Caco-2 (cell line): ENCODE measurements around the gene NEAT1. TPM values are rescaled to one million over a fixed set of nuclear protein-coding genes. Genes with fewer than 3 reads are reported as not detected.

Experiments
- BruUV-seq: library from RNA; stranded (reverse); fragments of 400-500 nt; replicated peaks from 2 replicates; lab custom pipeline; 2021; lab: Mats Ljungman, UMichigan
- CTCF ChIA-PET: fragments of 300-600 bp; sonication (Branson Sonifier 250); formaldehyde crosslinking; loops from one replicate; lab custom pipeline; 2022; ENCODE audit warnings: antibody characterized with exemption; lab: Charles Lee
- POLR2A ChIA-PET: fragments of 300-600 bp; sonication (Branson Sonifier 250); formaldehyde crosslinking; loops from one replicate; lab custom pipeline; 2022; ENCODE audit warnings: antibody characterized with exemption; lab: Charles Lee
- DNase-seq, 2 experiments: peaks; one replicate each; pipeline versions ENCODE4 v3.0.0 to v3.0.0-alpha.2; 2020 to 2022
- H3K27me3 ChIP-seq: replicated peaks from 2 replicates; pipeline ENCODE4 v1.6.0; 2011; ENCODE audit warnings: low read length; ENCODE audit not compliant: control insufficient read depth, insufficient read depth
- H3K36me3 ChIP-seq: 2 replicates; pipeline ENCODE4 v1.5.1; 2011; ENCODE audit warnings: low read length; ENCODE audit not compliant: control insufficient read depth, insufficient read depth
- H3K4me1 ChIP-seq: fragments of 250-450 bp; sonication (Bioruptor Pico); 2 replicates; pipeline ENCODE4 v1.5.1; 2020; ENCODE audit warnings: mild to moderate bottlenecking
- H3K4me3 ChIP-seq: 2 replicates; pipeline ENCODE4 v1.5.1; 2011; ENCODE audit warnings: low read depth, mild to moderate bottlenecking, control low read depth, low read length
- H3K9me3 ChIP-seq: fragments of 250-450 bp; sonication (Bioruptor Pico); 2 replicates; pipeline ENCODE4 v1.5.1; 2020; ENCODE audit warnings: mild to moderate bottlenecking, moderate library complexity
- H3K27ac Mint-ChIP-seq: one replicate; pipeline ENCODE4 v1.8.0; 2022; ENCODE audit warnings: mixed read lengths; ENCODE audit not compliant: unreplicated experiment
- H3K27me3 Mint-ChIP-seq: one replicate; pipeline ENCODE4 v1.8.0; 2022; ENCODE audit warnings: mixed read lengths; ENCODE audit not compliant: insufficient read depth, unreplicated experiment
- H3K36me3 Mint-ChIP-seq: one replicate; pipeline ENCODE4 v1.8.0; 2022; ENCODE audit warnings: mild to moderate bottlenecking, mixed read lengths; ENCODE audit not compliant: insufficient read depth, unreplicated experiment
- H3K4me1 Mint-ChIP-seq: one replicate; pipeline ENCODE4 v1.8.0; 2022; ENCODE audit warnings: low read depth, mixed read lengths; ENCODE audit not compliant: unreplicated experiment
- H3K4me3 Mint-ChIP-seq: one replicate; pipeline ENCODE4 v1.8.0; 2022; ENCODE audit warnings: mild to moderate bottlenecking, moderate library complexity, mixed read lengths; ENCODE audit not compliant: unreplicated experiment
- H3K9me3 Mint-ChIP-seq: one replicate; pipeline ENCODE4 v1.8.0; 2022; ENCODE audit warnings: mixed read lengths; ENCODE audit not compliant: unreplicated experiment
- CTCF ChIP-seq, 2 experiments: fragments of 200-600 bp in 1 of 2; IDR thresholded peaks; 1 replicate in 1 of 2; 2 replicates in 1 of 2; pipeline versions ENCODE4 v1.5.1 to v1.8.0; 2011 to 2022; ENCODE audit warnings: antibody characterized with exemption in 1 of 2, control low read depth in 1 of 2, inconsistent platforms in 1 of 2, low read depth in 1 of 2, low read length in 1 of 2, mild to moderate bottlenecking in 1 of 2, moderate library complexity in 1 of 2; ENCODE audit not compliant: insufficient read depth in 1 of 2, severe bottlenecking in 1 of 2, unreplicated experiment in 1 of 2
- intact Hi-C: fragments of 100-400 bp; cut with micrococcal nuclease; formaldehyde crosslinking; loops from one replicate; pipeline ENCODE4 v1.10.0; 2022; ENCODE audit not compliant: unreplicated experiment
- total RNA-seq: library from RNA; stranded (reverse); gene quantifications from 2 replicates; pipeline ENCODE4 v1.2.3, GENCODE V29; 2022

The NEAT1 gene
- total RNA-seq, 1 experiment from 2014 or later: 254 TPM

GRCh38 chr11:65377777-65378176, 44.8 kb upstream of the NEAT1 start:
- no TSS peak for BruUV-seq
- TF ChIP-seq CTCF (IDR thresholded peaks at IDR 0.05; ENCODE audit: insufficient read depth in 1 of 2, low read depth in 1 of 2, low read length in 1 of 2, severe bottlenecking in 1 of 2, unreplicated experiment in 1 of 2): no peak
- CTCF ChIA-PET: interaction anchor here (0.6 to 1.2 kb wide), 3 partner anchors 11 to 132 kb away, joined by 3 read pairs; no protein-coding TSS in a partner anchor
- H3K27ac Mint-ChIP-seq: peak overlapping the region; percentile 54
- H3K4me1 ChIP-seq: peaks cover 40% of the 10 kb centered on the region
- H3K9me3 Mint-ChIP-seq: no peaks in the 10 kb centered on the region
- no peaks in the 10 kb centered on the region for H3K9me3 ChIP-seq
- no peak overlapping the region for H3K4me3 Mint-ChIP-seq
- peaks cover 17% of the 10 kb centered on the region for H3K4me1 Mint-ChIP-seq
- H3K27me3 ChIP-seq: no peaks in the 10 kb centered on the region
- intact Hi-C loops: no loop called here
- H3K36me3 ChIP-seq: no peaks in the 10 kb centered on the region
- no peak overlapping the region for H3K4me3 ChIP-seq
- no peak for DNase-seq
- no peaks in the 10 kb centered on the region for H3K27me3 Mint-ChIP-seq
- POLR2A ChIA-PET: no interaction called here
- peaks cover 9% of the 10 kb centered on the region for H3K36me3 Mint-ChIP-seq

DNA sequence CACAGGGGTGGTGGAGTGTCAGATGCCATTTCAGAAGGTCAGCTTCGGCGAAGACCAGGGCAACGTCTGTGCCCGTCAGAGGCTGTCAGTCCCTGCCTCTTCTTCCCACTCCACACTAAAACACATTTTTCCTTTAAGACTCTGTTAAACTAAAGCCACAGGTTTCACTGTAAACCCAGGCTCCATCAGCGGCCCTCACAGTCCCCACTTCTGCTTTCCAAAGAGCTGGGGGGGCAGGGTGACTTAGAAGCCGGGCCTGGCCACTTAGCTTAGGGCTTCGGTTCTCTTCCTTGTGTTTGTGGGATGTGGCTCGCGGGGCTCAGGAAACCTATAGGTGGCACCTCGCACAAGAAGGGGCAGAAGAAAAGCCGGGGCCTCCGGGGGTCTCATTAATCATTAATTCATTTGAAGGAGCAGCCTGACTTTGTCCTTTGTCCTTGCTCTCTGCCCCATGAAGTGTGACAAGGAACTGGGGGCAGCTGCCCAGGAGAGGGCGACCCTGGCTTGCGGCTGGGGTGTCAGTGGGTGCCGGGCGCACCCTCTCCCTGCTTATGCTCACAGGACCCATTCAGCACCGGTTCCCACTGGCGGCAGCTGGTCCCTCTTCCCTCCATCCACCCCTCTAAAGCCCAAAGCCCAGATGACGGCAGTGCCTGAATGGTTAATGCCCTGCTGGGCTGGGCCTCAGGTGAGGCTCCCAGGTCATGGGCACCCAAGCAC, 44.2 kb upstream of the NEAT1 start:
- CTCF ChIA-PET: interaction anchor here (0.6 to 1.2 kb wide), 4 partner anchors 11 to 131 kb away, joined by 3 to 5 read pairs (median 3); partner anchors contain the start of gene DPF2

More for the DNA sequence above, 44.2 kb upstream of the NEAT1 start:
- BruUV-seq: no TSS peak
- peaks cover 20% of the 10 kb centered on the region for H3K4me1 Mint-ChIP-seq
- H3K27me3 Mint-ChIP-seq: no peaks in the 10 kb centered on the region
- intact Hi-C loops: no loop called here
- POLR2A ChIA-PET: no interaction called here
- peak in 1 of 2 experiments; percentile 33 for TF ChIP-seq CTCF (IDR thresholded peaks at IDR 0.05; ENCODE audit: insufficient read depth in 1 of 2, low read depth in 1 of 2, low read length in 1 of 2, severe bottlenecking in 1 of 2, unreplicated experiment in 1 of 2)
- no peak overlapping the region for H3K4me3 Mint-ChIP-seq
- no peaks in the 10 kb centered on the region for H3K9me3 ChIP-seq
- H3K4me1 ChIP-seq: peaks cover 46% of the 10 kb centered on the region
- H3K27ac Mint-ChIP-seq: peak overlapping the region; percentile 54
- no peaks in the 10 kb centered on the region for H3K27me3 ChIP-seq
- H3K9me3 Mint-ChIP-seq: no peaks in the 10 kb centered on the region
- H3K4me3 ChIP-seq: no peak overlapping the region
- H3K36me3 ChIP-seq: no peaks in the 10 kb centered on the region
- H3K36me3 Mint-ChIP-seq: peaks cover 9% of the 10 kb centered on the region
- DNase-seq: peak; percentile 50 to 75
